GM12878 (cell line): ENCODE data around the gene SDK2.

Experiments
- ATF7 ChIP-seq: fragments of 450-650 bp; IDR thresholded peaks from 2 replicates; pipeline ENCODE4 v1.6.1; 2016; ENCODE audit warnings: low read depth, mild to moderate bottlenecking
- EED ChIP-seq: sonication (generic); IDR thresholded peaks from 2 replicates; pipeline ENCODE4 v1.6.1; 2016; ENCODE audit warnings: antibody characterized with exemption, low read depth
- FOXM1 ChIP-seq: IDR thresholded peaks from 2 replicates; pipeline ENCODE4 v1.6.1; 2012; ENCODE audit warnings: low read depth, mild to moderate bottlenecking, inconsistent platforms, low read length, moderate library complexity
- NR2C2 ChIP-seq: IDR thresholded peaks from 2 replicates; pipeline ENCODE4 v1.6.1; 2011; ENCODE audit warnings: borderline replicate concordance, low read depth; ENCODE audit not compliant: control insufficient read depth, insufficient read length

GRCh38 chr17:73465953-73466230 lies 178.4 kb downstream of the SDK2 start:
- TF ChIP-seq FOXM1: no peak
- no peak for TF ChIP-seq ATF7
- TF ChIP-seq EED: no peak
- no peak for TF ChIP-seq NR2C2
